Neural crest cell (in vitro differentiated cells): ENCODE data around the gene KRT84. TPM values are rescaled to one million over a fixed set of nuclear protein-coding genes. Genes with fewer than 3 reads are reported as not detected.

Source experiments
- DNase-seq: peaks from one replicate; pipeline ENCODE4 v3.0.0; 2021; ENCODE audit warnings: low read depth, mixed read lengths, low spot score
- H3K27ac Mint-ChIP-seq: one replicate; pipeline ENCODE4 v1.8.0; 2021; ENCODE audit warnings: mild to moderate bottlenecking, mixed read lengths; ENCODE audit not compliant: unreplicated experiment
- H3K27me3 Mint-ChIP-seq: 2 replicates; pipeline ENCODE4 v1.8.0; 2021; ENCODE audit warnings: low read depth, mild to moderate bottlenecking, mixed read lengths
- H3K36me3 Mint-ChIP-seq: 2 replicates; pipeline ENCODE4 v1.8.0; 2021; ENCODE audit warnings: low read depth, mild to moderate bottlenecking, mixed read lengths
- H3K4me1 Mint-ChIP-seq: 2 replicates; pipeline ENCODE4 v1.8.0; 2021; ENCODE audit warnings: mixed read lengths
- H3K4me3 Mint-ChIP-seq: one replicate; pipeline ENCODE4 v1.8.0; 2021; ENCODE audit warnings: mild to moderate bottlenecking, mixed read lengths
- H3K9me3 Mint-ChIP-seq: 2 replicates; pipeline ENCODE4 v1.8.0; 2021; ENCODE audit warnings: mixed read lengths
- CTCF ChIP-seq: fragments of 200-600 bp; sonication (generic); conservative IDR thresholded peaks from 2 replicates; pipeline ENCODE4 v1.5.0; 2021; ENCODE audit warnings: antibody characterized with exemption, mild to moderate bottlenecking
- total RNA-seq: library from RNA; stranded (reverse); gene quantifications from 2 replicates; pipeline ENCODE4 v1.2.1, GENCODE V29; 2021

KRT84 gene
- total RNA-seq, 1 donor from 2014 or later = not detected

GRCh38 chr12:52399756-52400155 lies 14.3 kb upstream of the KRT84 start:
- H3K27ac Mint-ChIP-seq = no peak overlapping the region
- H3K27me3 Mint-ChIP-seq = peaks cover 10% of the 10 kb centered on the region

GRCh38 chr12:52398176-52398575 lies 12.7 kb upstream of the KRT84 start:
- Mint-ChIP-seq H3K4me3 (no peak overlapping the region), H3K4me1 (no peaks in the 10 kb centered on the region), H3K27ac (no peak overlapping the region), H3K36me3 (no peaks in the 10 kb centered on the region), H3K9me3 (no peaks in the 10 kb centered on the region), H3K27me3 (peaks cover 10% of the 10 kb centered on the region)
- no peak for TF ChIP-seq CTCF
- no peak for DNase-seq

More at GRCh38 chr12:52399756-52400155, 14.3 kb upstream of the KRT84 start:
- no peak for TF ChIP-seq CTCF
- H3K4me1 Mint-ChIP-seq = no peaks in the 10 kb centered on the region
- no peaks in the 10 kb centered on the region for H3K9me3 Mint-ChIP-seq
- H3K4me3 Mint-ChIP-seq = no peak overlapping the region
- no peaks in the 10 kb centered on the region for H3K36me3 Mint-ChIP-seq
- DNase-seq = no peak

GRCh38 chr12:52396656-52397055 lies 11.2 kb upstream of the KRT84 start:
- H3K27ac Mint-ChIP-seq = no peak overlapping the region
- H3K4me1 Mint-ChIP-seq = no peaks in the 10 kb centered on the region

GRCh38 chr12:52395761-52396434 lies 10.4 kb upstream of the KRT84 start:
- Mint-ChIP-seq H3K27me3 (peaks cover 10% of the 10 kb centered on the region), H3K4me3 (no peak overlapping the region), H3K27ac (no peak overlapping the region), H3K36me3 (no peaks in the 10 kb centered on the region), H3K4me1 (no peaks in the 10 kb centered on the region), H3K9me3 (no peaks in the 10 kb centered on the region)
- DNase-seq = no peak
- TF ChIP-seq CTCF = peak; percentile 51

More at GRCh38 chr12:52396656-52397055, 11.2 kb upstream of the KRT84 start:
- Mint-ChIP-seq H3K36me3 (no peaks in the 10 kb centered on the region), H3K27me3 (peaks cover 10% of the 10 kb centered on the region), H3K9me3 (no peaks in the 10 kb centered on the region), H3K4me3 (no peak overlapping the region)
- DNase-seq = no peak
- no peak for TF ChIP-seq CTCF

GRCh38 chr12:52394836-52395405 lies 9.5 kb upstream of the KRT84 start:
- no peak overlapping the region for H3K27ac Mint-ChIP-seq
- peaks cover 10% of the 10 kb centered on the region for H3K27me3 Mint-ChIP-seq
- no peaks in the 10 kb centered on the region for H3K36me3 Mint-ChIP-seq
- no peaks in the 10 kb centered on the region for H3K4me1 Mint-ChIP-seq
- DNase-seq = no peak
- TF ChIP-seq CTCF = no peak
- no peaks in the 10 kb centered on the region for H3K9me3 Mint-ChIP-seq
- no peak overlapping the region for H3K4me3 Mint-ChIP-seq
